GM12878 (cell line): ENCODE data around the gene MUSK. TPM values are rescaled to one million over a fixed set of nuclear protein-coding genes. Genes with fewer than 3 reads are reported as not detected.

Experiments used
- ATAC-seq: fragments of 200-7000 bp; cut with Tn5 transposase; 3 replicates; pipeline ENCODE4 v1.9.1; 2020; ENCODE audit warnings: mild to moderate bottlenecking, moderate library complexity
- BruUV-seq: library from RNA; stranded (reverse); fragments of 400-500 nt; replicated peaks from 2 replicates; lab custom pipeline; 2021; lab: Mats Ljungman, UMichigan
- CTCF ChIA-PET: fragments of 300-600 bp; sonication (Branson Sonifier 250); formaldehyde crosslinking; extraction: SDS; loops from one replicate; lab custom pipeline; 2021; ENCODE audit warnings: inconsistent platforms; lab: Yijun Ruan, JAX
- POLR2A ChIA-PET: fragments of 350-600 bp; formaldehyde crosslinking; extraction: SDS; loops from one replicate; lab custom pipeline; 2021; ENCODE audit warnings: inconsistent platforms; lab: Charles Lee
- RAD21 ChIA-PET: fragments of 300-600 bp; sonication (Branson Sonifier 250); formaldehyde crosslinking; loops from one replicate; lab custom pipeline; 2023; ENCODE audit warnings: antibody characterized with exemption; ENCODE audit not compliant: unreplicated experiment; lab: Charles Lee
- SMC1A ChIA-PET: fragments of 300-600 bp; sonication (Branson Sonifier 250); formaldehyde crosslinking; loops from one replicate; lab custom pipeline; 2023; ENCODE audit not compliant: unreplicated experiment, uncharacterized antibody; lab: Charles Lee
- DNase-seq: peaks from one replicate; pipeline ENCODE4 v3.0.0-alpha.2; 2011; ENCODE audit warnings: low read depth, low spot score
- FAIRE-seq: peaks from 3 replicates; lab custom pipeline; 2011; peaks lifted over from hg19 to GRCh38; lab: Jason Lieb, UNC
- H2AFZ ChIP-seq: 2 replicates; pipeline ENCODE4 v1.6.0; 2011; ENCODE audit warnings: low read depth, low read length, control low read depth; ENCODE audit not compliant: control insufficient read depth
- H3K27ac ChIP-seq: 2 replicates; pipeline ENCODE4 v1.5.1; 2011; ENCODE audit warnings: control low read depth; ENCODE audit not compliant: control insufficient read depth, insufficient read depth
- H3K27me3 ChIP-seq, 2 experiments: replicated peaks in 1 of 2; 2 replicates each; pipeline versions ENCODE4 v1.6.0 to v1.6.1; 2011; ENCODE audit warnings: low read length in 1 of 2; ENCODE audit not compliant: control insufficient read depth in 2 of 2, insufficient read depth in 2 of 2
- H3K36me3 ChIP-seq, 2 experiments: 2 replicates each; pipeline ENCODE4 v1.5.1; 2011; ENCODE audit warnings: low read length in 1 of 2; ENCODE audit not compliant: control insufficient read depth in 2 of 2, insufficient read depth in 2 of 2
- H3K4me1 ChIP-seq: 2 replicates; pipeline ENCODE4 v1.6.1; 2011; ENCODE audit warnings: mild to moderate bottlenecking, low read length, moderate library complexity, mixed read lengths; ENCODE audit not compliant: control insufficient read depth, insufficient read depth
- H3K4me2 ChIP-seq: 2 replicates; pipeline ENCODE4 v1.6.0; 2011; ENCODE audit warnings: control low read depth; ENCODE audit not compliant: control insufficient read depth, insufficient read depth
- H3K4me3 ChIP-seq: fragments of 200-600 bp; sonication (generic); 2 replicates; pipeline ENCODE4 v1.5.1; 2016
- H3K79me2 ChIP-seq: 2 replicates; pipeline ENCODE4 v1.6.0; 2011; ENCODE audit warnings: low read length; ENCODE audit not compliant: control insufficient read depth, insufficient read depth
- H3K9ac ChIP-seq: 2 replicates; pipeline ENCODE4 v1.8.0; 2011; ENCODE audit warnings: low read length, control low read depth, mixed read lengths; ENCODE audit not compliant: control insufficient read depth, insufficient read depth
- H3K9me3 ChIP-seq: replicated peaks from 3 replicates; pipeline ENCODE4 v1.5.1; 2011; ENCODE audit warnings: mild to moderate bottlenecking, low read length; ENCODE audit not compliant: control insufficient read depth, insufficient read depth
- H4K20me1 ChIP-seq: 2 replicates; pipeline ENCODE4 v1.6.0; 2011; ENCODE audit not compliant: control insufficient read depth, insufficient read depth
- CHD2 ChIP-seq: IDR thresholded peaks from 2 replicates; pipeline ENCODE4 v1.6.1; 2011; ENCODE audit warnings: low read depth, low read length, improper control_type of control experiment, borderline replicate concordance
- DPF2 ChIP-seq: fragments of 450-650 bp; IDR thresholded peaks from 2 replicates; pipeline ENCODE4 v1.6.1; 2017; ENCODE audit warnings: mild to moderate bottlenecking
- EZH2 ChIP-seq: IDR thresholded peaks from 2 replicates; pipeline ENCODE4 v1.6.1; 2012; ENCODE audit warnings: low read depth, mild to moderate bottlenecking, control low read depth, inconsistent platforms, low read length, borderline replicate concordance; ENCODE audit not compliant: control insufficient read depth
- NBN ChIP-seq: fragments of 450-650 bp; IDR thresholded peaks from 2 replicates; pipeline ENCODE4 v1.6.1; 2016
- POLR2AphosphoS2 ChIP-seq: IDR thresholded peaks from 2 replicates; pipeline ENCODE4 v1.6.1; 2011; ENCODE audit warnings: low read depth, mild to moderate bottlenecking, low read length, improper control_type of control experiment, moderate library complexity
- RAD51 ChIP-seq: fragments of 450-650 bp; IDR thresholded peaks from 2 replicates; pipeline ENCODE4 v1.6.1; 2016; ENCODE audit warnings: moderate library complexity, mild to moderate bottlenecking, inconsistent platforms
- SP1 ChIP-seq: IDR thresholded peaks from one replicate; pipeline ENCODE4 v1.6.1; 2011; ENCODE audit warnings: low read depth, low read length
- SPI1 ChIP-seq: IDR thresholded peaks from 2 replicates; pipeline ENCODE4 v1.6.1; 2011; ENCODE audit warnings: low read depth, mild to moderate bottlenecking, low read length, moderate library complexity, borderline replicate concordance; ENCODE audit not compliant: insufficient read depth
- TCF7 ChIP-seq: IDR thresholded peaks from 2 replicates; pipeline ENCODE4 v1.6.1; 2014; ENCODE audit warnings: antibody characterized with exemption, borderline replicate concordance
- ZNF592 ChIP-seq: fragments of 450-650 bp; IDR thresholded peaks from 2 replicates; pipeline ENCODE4 v1.6.1; 2017; ENCODE audit warnings: mild to moderate bottlenecking, moderate library complexity
- ZNF622 ChIP-seq: fragments of 450-650 bp; IDR thresholded peaks from 2 replicates; pipeline ENCODE4 v1.6.1; 2017; ENCODE audit warnings: mild to moderate bottlenecking, inconsistent platforms
- WGBS: methylation state at CpG from one replicate; pipeline ENCODE4 v1.1.6; 2016; ENCODE audit warnings: low lambda C conversion rate; ENCODE audit not compliant: insufficient replicate concordance, insufficient coverage; ENCODE audit errors: missing lambda C conversion rate; 5-methylcytosine and 5-hydroxymethylcytosine counted together
- in situ Hi-C: fragments of 300-500 bp; cut with MboI; formaldehyde crosslinking; loops from 9 replicates; pipeline ENCODE4 v1.14.3; 2018; ENCODE audit warnings: mixed read lengths
- intact Hi-C: fragments of 100-400 bp; cut with micrococcal nuclease; formaldehyde crosslinking; loops from one replicate; pipeline ENCODE4 v1.14.2; 2022; ENCODE audit not compliant: unreplicated experiment
- polyA plus RNA-seq, 11 experiments: library from polyadenylated mRNA; depleted of rRNA in 4 of 11; unstranded in 6 of 11; stranded (reverse) in 5 of 11; fragments of >200 nt; fragmentation: Nextera tagmentation in 4 of 11; fragmentation: Illumina TruSeq in 1 of 11; extraction: Ambion mirVana in 4 of 11; extraction: Trizol in 1 of 11; gene quantifications; 1 replicate in 1 of 11; 2 replicates in 10 of 11; pipeline versions ENCODE4 v1.2.1 to v1.2.3, GENCODE V29; 2011 to 2016; ENCODE audit warnings: inconsistent platforms in 2 of 11, missing spikeins in 2 of 11, low read depth in 1 of 11
- total RNA-seq, 4 experiments: library from RNA; depleted of rRNA in 3 of 4; stranded (reverse); fragments of >200 nt in 3 of 4; fragmentation: Illumina TruSeq in 1 of 4; extraction: Trizol in 1 of 4; gene quantifications; 2 replicates each; pipeline versions ENCODE4 v1.2.1 to v1.2.3, GENCODE V29; 2013 to 2021
- TF ChIP-seq, protein P1 (sequence below): IDR thresholded peaks from 2 replicates; pipeline ENCODE4 v1.6.1; 2012; ENCODE audit warnings: low read length, inconsistent platforms
- TF ChIP-seq, protein P2 (sequence below): IDR thresholded peaks from 2 replicates; pipeline ENCODE4 v1.6.1; 2012; ENCODE audit warnings: low read depth, low read length, improper control_type of control experiment
- TF ChIP-seq, protein P3 (sequence below): IDR thresholded peaks from 2 replicates; pipeline ENCODE4 v1.6.1; 2012; ENCODE audit warnings: mild to moderate bottlenecking, low read depth, low read length

Gene MUSK
- total and polyA plus RNA-seq, 10 of the 15 experiments (the other 5 are each of a cell fraction or from before 2014, with no cell fraction given), result 0.04 to 0.19 (median 0.10) TPM; not detected in 5

GRCh38 chr9:110842986-110843385, 174.4 kb downstream of the MUSK start:
- no peak overlapping the region for H3K27ac ChIP-seq
- H3K9me3 ChIP-seq, result no peaks in the 10 kb centered on the region
- H2AFZ ChIP-seq, result no peak overlapping the region
- intact Hi-C loops (no loop called here), in situ Hi-C loops (no loop called here)
- no peaks in the 10 kb centered on the region for H3K79me2 ChIP-seq
- H3K27me3 ChIP-seq, result no peaks in the 10 kb centered on the region
- WGBS, result 2% methylated on average over 3 of the region's 3 CpGs
- H3K9ac ChIP-seq, result no peak overlapping the region
- ATAC-seq, result no peak
- ChIA-PET POLR2A (no interaction called here), RAD21 (no interaction called here), SMC1A (interaction anchor here (1.1 to 1.4 kb wide), 4 partner anchors 13 to 32 kb away, joined by 3 read pairs; no protein-coding TSS in a partner anchor), CTCF (interaction anchor here (1.5 kb wide), 2 partner anchors 32 to 99 kb away, joined by 4 read pairs; no protein-coding TSS in a partner anchor)
- no peak for DNase-seq
- H3K4me1 ChIP-seq, result no peaks in the 10 kb centered on the region
- H4K20me1 ChIP-seq, result no peaks in the 10 kb centered on the region
- TF ChIP-seq EZH2 (no peak), TCF7 (no peak), ZNF592 (no peak), RAD51 (no peak), CHD2 (no peak), DPF2 (no peak), POLR2AphosphoS2 (no peak), SPI1 (no peak), NBN (no peak), ZNF622 (no peak), SP1 (no peak)
- TF ChIP-seq, protein P1, sequence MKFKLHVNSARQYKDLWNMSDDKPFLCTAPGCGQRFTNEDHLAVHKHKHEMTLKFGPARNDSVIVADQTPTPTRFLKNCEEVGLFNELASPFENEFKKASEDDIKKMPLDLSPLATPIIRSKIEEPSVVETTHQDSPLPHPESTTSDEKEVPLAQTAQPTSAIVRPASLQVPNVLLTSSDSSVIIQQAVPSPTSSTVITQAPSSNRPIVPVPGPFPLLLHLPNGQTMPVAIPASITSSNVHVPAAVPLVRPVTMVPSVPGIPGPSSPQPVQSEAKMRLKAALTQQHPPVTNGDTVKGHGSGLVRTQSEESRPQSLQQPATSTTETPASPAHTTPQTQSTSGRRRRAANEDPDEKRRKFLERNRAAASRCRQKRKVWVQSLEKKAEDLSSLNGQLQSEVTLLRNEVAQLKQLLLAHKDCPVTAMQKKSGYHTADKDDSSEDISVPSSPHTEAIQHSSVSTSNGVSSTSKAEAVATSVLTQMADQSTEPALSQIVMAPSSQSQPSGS, result no peak
- TF ChIP-seq, protein P2, sequence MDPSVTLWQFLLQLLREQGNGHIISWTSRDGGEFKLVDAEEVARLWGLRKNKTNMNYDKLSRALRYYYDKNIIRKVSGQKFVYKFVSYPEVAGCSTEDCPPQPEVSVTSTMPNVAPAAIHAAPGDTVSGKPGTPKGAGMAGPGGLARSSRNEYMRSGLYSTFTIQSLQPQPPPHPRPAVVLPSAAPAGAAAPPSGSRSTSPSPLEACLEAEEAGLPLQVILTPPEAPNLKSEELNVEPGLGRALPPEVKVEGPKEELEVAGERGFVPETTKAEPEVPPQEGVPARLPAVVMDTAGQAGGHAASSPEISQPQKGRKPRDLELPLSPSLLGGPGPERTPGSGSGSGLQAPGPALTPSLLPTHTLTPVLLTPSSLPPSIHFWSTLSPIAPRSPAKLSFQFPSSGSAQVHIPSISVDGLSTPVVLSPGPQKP, result no peak
- TF ChIP-seq, protein P3, sequence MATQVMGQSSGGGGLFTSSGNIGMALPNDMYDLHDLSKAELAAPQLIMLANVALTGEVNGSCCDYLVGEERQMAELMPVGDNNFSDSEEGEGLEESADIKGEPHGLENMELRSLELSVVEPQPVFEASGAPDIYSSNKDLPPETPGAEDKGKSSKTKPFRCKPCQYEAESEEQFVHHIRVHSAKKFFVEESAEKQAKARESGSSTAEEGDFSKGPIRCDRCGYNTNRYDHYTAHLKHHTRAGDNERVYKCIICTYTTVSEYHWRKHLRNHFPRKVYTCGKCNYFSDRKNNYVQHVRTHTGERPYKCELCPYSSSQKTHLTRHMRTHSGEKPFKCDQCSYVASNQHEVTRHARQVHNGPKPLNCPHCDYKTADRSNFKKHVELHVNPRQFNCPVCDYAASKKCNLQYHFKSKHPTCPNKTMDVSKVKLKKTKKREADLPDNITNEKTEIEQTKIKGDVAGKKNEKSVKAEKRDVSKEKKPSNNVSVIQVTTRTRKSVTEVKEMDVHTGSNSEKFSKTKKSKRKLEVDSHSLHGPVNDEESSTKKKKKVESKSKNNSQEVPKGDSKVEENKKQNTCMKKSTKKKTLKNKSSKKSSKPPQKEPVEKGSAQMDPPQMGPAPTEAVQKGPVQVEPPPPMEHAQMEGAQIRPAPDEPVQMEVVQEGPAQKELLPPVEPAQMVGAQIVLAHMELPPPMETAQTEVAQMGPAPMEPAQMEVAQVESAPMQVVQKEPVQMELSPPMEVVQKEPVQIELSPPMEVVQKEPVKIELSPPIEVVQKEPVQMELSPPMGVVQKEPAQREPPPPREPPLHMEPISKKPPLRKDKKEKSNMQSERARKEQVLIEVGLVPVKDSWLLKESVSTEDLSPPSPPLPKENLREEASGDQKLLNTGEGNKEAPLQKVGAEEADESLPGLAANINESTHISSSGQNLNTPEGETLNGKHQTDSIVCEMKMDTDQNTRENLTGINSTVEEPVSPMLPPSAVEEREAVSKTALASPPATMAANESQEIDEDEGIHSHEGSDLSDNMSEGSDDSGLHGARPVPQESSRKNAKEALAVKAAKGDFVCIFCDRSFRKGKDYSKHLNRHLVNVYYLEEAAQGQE, result no peak
- TF ChIP-seq, all 136 proteins: peak for 0
- FAIRE-seq, result no peak
- no peak overlapping the region for H3K4me3 ChIP-seq
- H3K4me2 ChIP-seq, result no peak overlapping the region
- no TSS peak for BruUV-seq
- no peaks in the 10 kb centered on the region for H3K36me3 ChIP-seq
